Vagina (tissue), 2 donors: Measurements from ENCODE around the gene RSPO4.

ENCODE experiments used
- POLR2A ChIP-seq, 2 donors: fragments of 450-650 bp; IDR thresholded peaks; one replicate each; pipeline ENCODE4 v1.6.1; 2017; ENCODE audit warnings: antibody characterized with exemption in 2 of 2, mild to moderate bottlenecking in 2 of 2, moderate library complexity in 2 of 2
- POLR2AphosphoS5 ChIP-seq, 2 donors: sonication (generic); formaldehyde crosslinking; IDR thresholded peaks; one replicate each; pipeline ENCODE4 v1.9.0; 2017; ENCODE audit warnings: antibody characterized with exemption in 2 of 2, mild to moderate bottlenecking in 2 of 2, low read depth in 1 of 2; ENCODE audit not compliant: insufficient read depth in 1 of 2
- TF ChIP-seq, protein P1 (sequence below), 3 experiments: fragments of 450-650 bp in 2 of 3; fragments of 200-600 bp in 1 of 3; sonication (generic) in 1 of 3; IDR thresholded peaks; one replicate each; pipeline ENCODE4 v1.5.1; 2017 to 2019; ENCODE audit warnings: antibody characterized with exemption in 3 of 3, mild to moderate bottlenecking in 2 of 3, moderate library complexity in 2 of 3

DNA sequence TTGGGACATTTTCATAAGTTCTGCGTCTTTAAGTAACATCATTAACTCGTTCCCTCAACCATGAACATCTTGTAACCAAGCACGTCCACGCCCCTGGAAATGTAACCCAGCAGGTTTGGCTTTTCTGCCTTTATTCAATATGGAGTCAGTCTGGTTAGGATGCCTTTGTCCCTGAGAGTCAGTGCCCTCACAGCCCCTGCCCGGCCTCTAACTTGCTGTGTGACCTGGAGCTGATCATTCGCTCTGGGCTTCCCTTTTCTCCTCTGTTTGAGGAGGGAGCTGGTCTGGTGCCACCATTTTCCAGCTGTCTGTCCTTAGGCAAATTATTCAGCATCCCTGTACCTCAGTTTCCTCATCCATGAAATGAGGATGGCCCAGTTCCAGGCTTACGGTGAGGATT is 59.5 kb downstream of the RSPO4 start:
- no peak for TF ChIP-seq POLR2A (IDR thresholded peaks at IDR 0.05)
- TF ChIP-seq, protein P1, sequence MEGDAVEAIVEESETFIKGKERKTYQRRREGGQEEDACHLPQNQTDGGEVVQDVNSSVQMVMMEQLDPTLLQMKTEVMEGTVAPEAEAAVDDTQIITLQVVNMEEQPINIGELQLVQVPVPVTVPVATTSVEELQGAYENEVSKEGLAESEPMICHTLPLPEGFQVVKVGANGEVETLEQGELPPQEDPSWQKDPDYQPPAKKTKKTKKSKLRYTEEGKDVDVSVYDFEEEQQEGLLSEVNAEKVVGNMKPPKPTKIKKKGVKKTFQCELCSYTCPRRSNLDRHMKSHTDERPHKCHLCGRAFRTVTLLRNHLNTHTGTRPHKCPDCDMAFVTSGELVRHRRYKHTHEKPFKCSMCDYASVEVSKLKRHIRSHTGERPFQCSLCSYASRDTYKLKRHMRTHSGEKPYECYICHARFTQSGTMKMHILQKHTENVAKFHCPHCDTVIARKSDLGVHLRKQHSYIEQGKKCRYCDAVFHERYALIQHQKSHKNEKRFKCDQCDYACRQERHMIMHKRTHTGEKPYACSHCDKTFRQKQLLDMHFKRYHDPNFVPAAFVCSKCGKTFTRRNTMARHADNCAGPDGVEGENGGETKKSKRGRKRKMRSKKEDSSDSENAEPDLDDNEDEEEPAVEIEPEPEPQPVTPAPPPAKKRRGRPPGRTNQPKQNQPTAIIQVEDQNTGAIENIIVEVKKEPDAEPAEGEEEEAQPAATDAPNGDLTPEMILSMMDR (IDR thresholded peaks at IDR 0.05) = no peak
- TF ChIP-seq POLR2AphosphoS5 (IDR thresholded peaks at IDR 0.05; ENCODE audit: insufficient read depth in 1 of 2, low read depth in 1 of 2) = no peak
